PFSK-1 (cell line): ENCODE data around the gene ZNF408.

ENCODE experiments used
- POLR2AphosphoS5 ChIP-seq: IDR thresholded peaks from 2 replicates; pipeline ENCODE4 v1.6.1; 2012; ENCODE audit warnings: low read depth, mild to moderate bottlenecking, control low read depth, low read length, moderate library complexity
- REST ChIP-seq, 2 experiments: IDR thresholded peaks; 2 replicates each; pipeline versions ENCODE4 v1.6.1 to v1.8.0; 2011 to 2012; ENCODE audit warnings: low read depth in 2 of 2, low read length in 2 of 2, control low read depth in 1 of 2, inconsistent platforms in 1 of 2, mild to moderate bottlenecking in 1 of 2, moderate library complexity in 1 of 2; ENCODE audit not compliant: insufficient read depth in 1 of 2
- SIN3A ChIP-seq: IDR thresholded peaks from 2 replicates; pipeline ENCODE4 v1.6.1; 2012; ENCODE audit warnings: mild to moderate bottlenecking, low read length, moderate library complexity, borderline replicate concordance; ENCODE audit not compliant: insufficient read depth
- TAF1 ChIP-seq: IDR thresholded peaks from 2 replicates; pipeline ENCODE4 v1.6.1; 2012; ENCODE audit warnings: low read length, control low read depth, borderline replicate concordance; ENCODE audit not compliant: insufficient read depth

- TF ChIP-seq POLR2AphosphoS5 (no peak), TAF1 (no peak), SIN3A (no peak), REST (IDR thresholded peaks at IDR 0.05; ENCODE audit: insufficient read depth in 1 of 2, low read depth in 2 of 2, low read length in 2 of 2) (no peak)
These were observed 20.0 kb upstream of the ZNF408 start for GRCh38 chr11:46680815-46681214.
